ENCODE data around the gene RAB3B.
"Not testable (repeated sequence)": the region's sequence is repeated elsewhere in the genome, so short reads cannot be mapped to it uniquely, and the experiment has no call there.

Gene RAB3B

GRCh38 chr1:51990478-51990965 is at the start of gene RAB3B:
RAB3B (minus strand) TSS chr1:51990700; CDS start chr1:51977117, 13,583 bp downstream.
- DNase-seq: peak; percentile 35

DNA sequence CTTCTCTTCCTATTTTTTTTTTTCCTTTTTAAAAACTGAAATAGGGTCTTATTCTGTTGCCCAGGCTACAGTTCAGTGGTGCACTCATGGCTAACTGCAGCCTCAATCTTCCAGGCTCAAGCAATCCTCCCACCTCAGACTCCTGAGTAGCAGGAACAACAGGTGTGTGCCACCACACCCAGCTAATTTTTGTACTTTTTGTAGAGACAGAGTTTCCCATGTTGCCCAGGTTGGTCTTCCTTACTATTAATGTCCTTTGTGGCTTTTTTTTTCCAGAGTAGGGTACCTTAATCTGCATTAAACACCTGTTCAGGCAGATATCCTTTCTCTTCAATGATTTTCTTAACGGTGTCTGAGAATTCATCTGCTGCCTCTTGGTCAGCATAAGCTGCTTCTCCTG is 47.4 kb upstream of the RAB3B start:
- no peak for DNase-seq

DNA sequence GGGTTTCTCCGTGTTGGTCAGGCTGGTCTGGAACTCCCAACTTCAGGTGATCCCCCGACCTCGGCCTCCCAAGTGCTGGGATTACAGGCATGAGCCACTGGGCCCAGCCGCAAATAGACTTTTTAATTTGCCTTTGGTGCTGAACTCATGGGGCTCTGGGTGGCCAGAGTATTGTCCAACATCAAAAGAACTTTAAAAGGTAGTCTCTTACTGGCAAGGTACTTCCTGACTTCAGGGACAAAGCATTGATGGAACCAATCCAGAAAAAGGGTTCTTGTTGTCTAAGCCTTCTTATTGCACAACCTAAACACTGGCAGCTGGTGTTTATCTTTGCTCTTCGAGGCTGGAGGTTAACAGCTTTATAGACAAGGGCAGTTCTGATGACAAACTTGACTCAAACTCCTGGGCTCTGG is 46.9 kb upstream of the RAB3B start:
- DNase-seq: no peak

DNA sequence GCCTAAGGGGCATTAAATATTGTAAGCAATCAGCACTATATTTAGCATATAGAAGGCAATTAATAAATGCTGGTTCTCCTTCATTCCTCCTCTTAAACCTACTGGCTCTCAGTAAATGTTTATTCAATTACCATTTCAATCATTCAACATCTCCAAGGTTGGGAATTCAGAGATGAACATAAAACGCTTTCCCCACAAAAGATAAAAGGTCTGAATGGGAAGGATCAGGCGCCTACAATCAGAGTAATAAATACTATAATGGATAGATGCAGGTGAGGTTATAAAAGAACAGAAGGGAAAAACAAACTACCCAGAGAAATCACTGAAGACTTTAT is 43.5 kb upstream of the RAB3B start:
- no peak for DNase-seq

DNA sequence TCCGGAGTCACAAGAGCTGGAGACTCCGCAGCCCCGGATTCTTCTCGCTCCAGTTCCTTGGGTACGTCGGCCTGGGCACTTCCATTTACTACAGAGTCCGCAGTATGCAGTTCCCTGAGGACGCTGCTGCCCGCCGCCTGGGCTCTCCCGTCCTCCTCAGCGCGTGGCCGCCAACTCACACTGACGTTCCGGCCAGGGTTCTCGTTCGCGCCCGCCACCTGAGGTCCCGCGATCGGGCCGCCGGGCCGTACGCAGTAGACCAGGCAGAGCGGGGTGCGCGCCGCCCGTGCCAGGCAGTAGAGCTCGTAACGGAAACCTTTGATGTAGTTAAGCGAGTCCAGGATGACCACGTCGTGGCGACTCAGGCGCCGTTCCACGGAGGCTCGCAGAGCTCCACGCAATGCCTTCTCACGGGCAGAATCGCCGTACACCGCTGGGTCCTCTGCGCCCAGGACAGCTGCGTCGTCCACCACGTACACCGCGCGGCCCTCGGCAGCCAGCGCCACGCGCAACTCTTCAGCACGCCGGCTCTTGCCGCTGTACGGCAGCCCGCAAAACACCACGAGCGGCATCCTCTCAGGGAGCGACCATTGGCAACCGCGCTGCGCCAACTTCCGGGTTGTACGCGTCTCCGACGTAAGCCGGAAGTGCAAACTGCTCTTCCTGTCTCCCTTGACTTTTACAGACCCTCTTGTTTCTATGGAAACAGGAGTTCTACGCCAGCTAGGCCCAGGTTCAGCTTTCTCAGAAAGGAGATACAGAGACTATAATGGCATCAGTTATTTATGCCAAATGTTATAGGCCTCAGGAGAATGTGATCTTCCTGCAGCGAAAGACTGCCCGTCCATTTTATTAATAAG is 42.9 kb upstream of the RAB3B start, which contains the start of gene KTI12:
Gene KTI12, minus strand, starts transcription at position 621 of the 860 bp plus-strand sequence. Its CDS starts 49 bp downstream, at position 572.
- peak; percentile 94 for DNase-seq

GRCh38 chr1:52032785-52033131 is 42.3 kb upstream of the RAB3B start:
- peak; percentile 51 for DNase-seq

- no peak for DNase-seq
These were observed 41.8 kb upstream of the RAB3B start for GRCh38 chr1:52032124-52032784.

GRCh38 chr1:52028839-52029238 is 38.3 kb upstream of the RAB3B start:
- DNase-seq: not testable (repeated sequence)

GRCh38 chr1:52028328-52028727 is 37.8 kb upstream of the RAB3B start:
- peak; percentile 6 for DNase-seq

DNA sequence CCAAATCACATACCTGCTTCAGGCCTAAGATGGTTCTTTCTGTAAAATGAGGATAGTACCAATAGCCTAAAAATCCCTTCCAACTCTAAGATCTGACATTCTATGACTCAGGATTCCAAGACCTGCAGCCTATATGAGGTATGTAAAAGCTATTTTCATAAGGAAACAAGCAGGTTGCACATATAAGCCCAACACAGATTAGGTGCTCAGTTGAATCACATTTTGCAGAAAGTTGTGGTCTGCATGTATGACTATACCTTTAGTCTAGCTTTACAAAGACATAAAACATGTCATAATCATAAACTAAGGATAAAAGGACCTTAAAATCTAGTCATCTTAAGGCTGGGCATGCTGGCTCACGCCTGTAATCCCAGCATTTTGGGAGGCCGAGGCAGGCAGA is 35.8 kb upstream of the RAB3B start:
- DNase-seq: no peak

- no peak for DNase-seq
These were observed 31.6 kb upstream of the RAB3B start for GRCh38 chr1:52022133-52022532.

GRCh38 chr1:52008071-52008809 is 17.7 kb upstream of the RAB3B start:
- DNase-seq: no peak

GRCh38 chr1:52007215-52008002 is 16.9 kb upstream of the RAB3B start:
- no peak for DNase-seq

GRCh38 chr1:52006081-52006553 is 15.6 kb upstream of the RAB3B start:
- not testable (repeated sequence) for DNase-seq

DNA sequence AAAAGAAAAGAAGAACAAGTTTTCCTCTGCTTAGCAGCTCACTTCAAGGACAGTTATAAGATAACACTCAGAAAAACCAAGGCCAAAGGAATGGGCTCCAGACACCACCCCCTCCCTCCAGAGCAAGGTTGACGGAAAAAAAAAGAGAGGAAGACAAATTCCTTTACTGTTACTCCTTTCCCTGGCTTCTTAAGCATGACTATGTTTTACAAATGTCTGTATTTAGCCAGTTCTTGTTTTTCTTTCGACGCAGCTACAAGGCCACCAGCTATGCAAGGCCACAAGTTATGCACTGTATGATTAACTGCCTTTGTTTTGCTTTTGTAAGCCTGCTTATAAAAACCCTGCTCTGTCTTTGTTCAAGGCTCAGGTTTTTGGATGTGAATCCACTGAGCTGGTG is 15.0 kb upstream of the RAB3B start:
- not testable (repeated sequence) for DNase-seq

GRCh38 chr1:52003877-52004276 is 13.4 kb upstream of the RAB3B start:
- no peak for DNase-seq

GRCh38 chr1:52002038-52002917 is 11.8 kb upstream of the RAB3B start:
- peak; percentile 95 for DNase-seq

GRCh38 chr1:51998701-51999100 is 8.2 kb upstream of the RAB3B start:
- DNase-seq: no peak

DNA sequence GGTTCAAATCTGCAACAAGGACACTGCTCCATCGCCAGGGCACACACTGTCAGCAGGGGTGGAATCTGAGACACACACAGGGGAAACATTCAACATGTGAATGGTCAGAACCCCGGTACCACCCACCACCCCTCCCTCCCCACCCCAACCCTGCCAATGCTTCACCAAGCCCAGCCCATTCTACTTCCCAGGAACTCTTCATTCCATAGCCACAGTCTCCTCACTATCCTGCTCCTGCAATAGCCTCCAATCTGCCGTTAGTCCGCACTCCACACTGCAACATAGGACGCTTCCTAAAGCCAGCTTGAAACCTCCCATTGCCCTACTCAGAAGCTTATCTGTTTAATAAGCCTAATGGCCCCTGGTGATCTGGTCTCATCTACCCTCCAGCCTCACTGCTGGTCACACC is 7.5 kb upstream of the RAB3B start:
- DNase-seq: no peak

GRCh38 chr1:51989582-51990477 is 670 bp downstream of the RAB3B start:
- no peak for DNase-seq
